GM21526 (cell line): ENCODE measurements around the gene FNIP2.

Experiments
- ATAC-seq: cut with Tn5 transposase; IDR thresholded peaks from one replicate; pipeline ENCODE4 v1.9.1; 2021; ENCODE audit warnings: moderate library complexity; ENCODE audit not compliant: unreplicated experiment, low FRiP score

FNIP2 gene

DNA sequence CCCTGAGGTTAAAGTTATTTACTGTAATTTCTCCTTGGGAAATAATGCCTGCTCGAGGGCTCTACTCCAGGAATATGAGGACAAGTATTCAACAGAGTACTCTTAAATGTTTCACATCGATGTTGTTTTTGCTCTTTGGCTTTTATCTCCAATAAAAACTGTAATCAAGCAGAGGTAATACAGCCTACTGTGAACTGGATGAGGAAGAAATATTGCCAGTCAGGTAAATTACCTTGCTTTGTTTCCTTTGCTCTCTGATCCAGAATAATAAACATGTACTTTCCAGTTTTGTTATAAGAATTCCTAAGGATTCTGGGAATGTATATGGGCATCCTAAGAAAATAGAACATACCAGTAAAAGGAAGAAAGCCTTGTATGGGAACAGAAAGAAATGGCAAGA, 60.4 kb downstream of the FNIP2 start:
- no peak for ATAC-seq

DNA sequence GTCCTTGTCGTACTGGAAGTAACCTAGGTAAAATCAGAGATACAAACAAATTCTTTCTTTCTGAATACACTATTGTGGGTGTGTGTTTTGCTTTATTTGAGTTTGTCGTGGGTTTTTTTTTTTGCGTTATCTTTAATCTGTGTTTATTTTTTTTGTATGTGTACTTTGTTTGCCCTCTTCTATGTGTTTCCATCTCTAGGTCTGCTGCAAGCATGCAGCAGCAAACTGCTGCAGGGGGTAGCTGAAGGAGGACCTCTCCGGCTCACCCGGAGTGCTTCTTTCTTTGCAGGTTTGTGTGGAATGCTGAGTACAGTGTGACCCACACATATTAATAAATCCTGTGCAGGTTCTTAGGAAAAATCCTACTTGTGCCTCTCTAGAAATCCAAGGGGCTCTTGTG, 64.8 kb downstream of the FNIP2 start:
- no peak for ATAC-seq

DNA sequence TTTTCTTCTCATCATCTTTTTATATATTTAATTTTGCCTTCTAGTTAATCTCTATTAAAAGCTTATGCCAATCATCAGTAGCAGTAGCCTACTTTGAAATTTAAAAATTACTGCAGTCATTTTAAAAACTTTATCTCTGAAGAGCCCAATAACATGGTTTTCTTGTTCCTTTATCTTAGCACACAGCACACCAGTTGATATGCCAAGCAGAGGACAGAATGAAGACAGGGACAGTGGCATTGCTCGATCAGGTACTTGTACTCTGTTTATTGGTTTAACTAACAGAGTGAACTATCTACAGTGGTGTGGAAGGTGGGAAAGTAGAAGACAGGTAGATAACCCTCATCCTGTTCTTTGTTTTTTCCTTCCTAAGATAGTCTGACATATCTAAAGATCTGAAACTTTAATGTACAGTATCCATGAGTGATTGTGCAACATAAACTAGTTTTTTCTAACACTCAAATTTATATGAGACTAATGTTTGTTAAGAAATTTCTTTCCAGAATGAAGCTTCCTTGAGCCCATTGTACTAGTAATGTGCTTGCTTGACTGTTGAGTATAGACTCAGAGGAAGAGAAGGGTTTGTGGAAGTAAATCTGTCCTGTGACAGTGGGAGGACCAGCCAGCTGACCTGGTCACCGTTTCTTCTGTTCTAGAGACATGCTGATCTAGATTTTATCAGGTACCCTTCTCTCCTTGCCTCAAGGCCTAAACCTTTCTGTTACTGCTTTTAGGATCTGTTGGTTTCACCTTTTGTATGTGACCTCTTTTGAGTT, 66.6 kb downstream of the FNIP2 start:
- ATAC-seq, result no peak

DNA sequence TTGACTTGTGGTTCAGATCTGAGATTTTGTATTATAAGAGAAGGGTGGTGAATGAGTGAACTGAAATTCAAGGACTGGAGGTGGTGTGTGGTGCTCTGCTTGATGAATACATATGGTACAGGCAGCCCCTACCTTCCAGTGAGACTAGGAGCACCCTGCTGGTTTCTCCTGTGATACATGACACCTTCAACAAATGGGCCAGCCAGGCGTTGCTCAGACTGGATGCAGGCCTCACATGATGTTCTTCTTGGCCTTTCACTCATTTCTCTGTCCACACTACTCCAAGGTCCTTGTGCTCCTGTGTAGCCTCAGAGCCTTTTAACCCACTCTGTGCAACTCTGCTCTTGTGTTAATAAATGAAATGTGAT, 67.2 kb downstream of the FNIP2 start:
- ATAC-seq, result no peak

DNA sequence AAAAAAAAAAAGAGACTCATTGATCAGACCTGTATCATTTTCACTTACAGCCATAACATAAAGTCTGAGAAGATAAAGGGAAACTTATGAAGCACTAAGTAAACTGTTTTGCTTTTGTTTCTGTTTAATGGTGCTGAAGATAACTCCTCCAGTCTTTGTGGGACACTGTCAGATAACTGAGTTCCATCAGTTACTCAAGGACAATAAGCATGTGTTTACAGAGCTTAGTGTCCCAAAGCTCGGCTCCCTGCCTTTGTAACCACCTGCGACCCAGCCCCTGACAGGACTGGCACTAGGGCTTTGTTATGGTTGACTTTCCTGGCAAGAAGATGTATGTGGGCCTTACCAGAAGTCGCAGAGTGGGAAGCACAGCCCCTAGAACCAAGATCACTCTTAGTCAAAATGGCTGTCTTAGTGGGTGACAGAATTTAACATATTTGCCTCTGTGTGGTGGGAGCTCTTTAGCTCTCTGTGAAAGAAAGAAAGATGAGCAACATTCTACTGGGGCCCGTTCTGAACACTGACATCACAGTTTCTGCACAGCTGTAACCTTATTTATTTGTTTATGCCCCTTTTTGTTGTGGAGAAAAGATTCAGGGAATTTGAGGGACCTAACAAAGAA, 68.1 kb downstream of the FNIP2 start:
- no peak for ATAC-seq

DNA sequence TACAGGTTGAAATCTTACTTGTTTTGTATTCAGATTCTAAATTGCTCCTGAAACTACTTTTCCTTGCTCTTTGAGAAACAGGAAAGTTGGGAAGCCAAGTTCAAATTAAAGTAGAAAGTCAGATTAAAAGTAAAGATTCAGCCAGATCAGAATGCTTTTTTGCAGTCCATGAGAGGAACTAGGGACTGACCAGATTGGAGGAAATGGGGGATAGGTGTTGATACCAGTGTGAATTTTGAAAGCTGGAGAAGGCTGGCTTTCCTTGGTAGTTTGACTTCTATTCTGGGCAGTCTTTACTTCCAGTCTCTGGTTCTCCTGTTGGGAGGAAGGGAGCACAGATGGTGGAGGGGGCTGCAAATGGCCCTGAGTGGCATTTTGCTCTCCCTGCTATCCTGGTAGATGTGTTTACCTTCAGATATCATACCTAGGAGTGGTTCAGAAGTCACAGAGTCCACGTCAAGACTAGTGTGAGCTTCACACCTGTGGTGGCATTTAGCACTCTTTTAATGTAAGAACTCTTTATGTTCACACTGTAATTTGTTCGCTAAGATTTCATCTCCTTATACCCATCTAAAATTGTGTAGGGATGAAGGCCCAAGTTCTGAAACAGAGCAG, 68.8 kb downstream of the FNIP2 start:
- no peak for ATAC-seq

DNA sequence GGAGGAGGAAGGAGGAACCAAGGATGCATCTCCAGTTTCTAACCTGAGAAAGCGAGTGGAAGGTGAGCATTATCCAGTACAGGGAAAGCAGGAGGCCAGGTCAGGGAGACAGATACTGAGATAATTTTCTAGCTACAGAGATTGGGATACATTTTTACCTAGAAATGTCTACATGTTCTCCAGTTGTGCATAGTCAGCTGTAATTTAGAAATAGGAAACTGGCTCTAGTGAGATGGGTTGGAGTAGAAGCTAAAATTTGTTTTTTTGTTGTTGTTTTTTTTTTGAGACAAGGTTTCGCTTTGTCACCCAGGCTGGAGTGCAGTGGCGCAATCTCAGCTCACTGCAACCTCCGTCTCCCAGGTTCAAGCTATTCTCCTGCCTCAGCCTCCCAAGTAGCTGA, 71.3 kb downstream of the FNIP2 start:
- ATAC-seq, result no peak

DNA sequence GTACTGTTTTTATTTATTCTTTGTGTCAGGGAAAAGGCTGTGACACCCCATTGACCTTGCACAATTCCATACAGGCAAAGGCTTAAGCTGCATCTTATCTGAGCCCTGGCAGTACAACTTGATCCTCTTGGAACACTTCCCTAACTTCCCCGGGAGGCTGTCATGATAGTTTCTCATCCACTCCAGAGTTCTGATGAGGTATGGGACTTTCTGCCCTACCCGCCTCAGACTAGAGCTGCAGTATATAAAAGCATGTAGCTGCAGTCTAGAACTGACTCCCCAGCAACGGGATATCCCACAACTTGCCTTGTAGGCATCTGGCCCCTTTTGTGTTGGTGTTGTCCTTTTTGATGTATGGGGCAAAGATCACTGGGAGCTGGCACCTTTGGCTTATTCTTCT, 72.7 kb downstream of the FNIP2 start:
- no peak for ATAC-seq

DNA sequence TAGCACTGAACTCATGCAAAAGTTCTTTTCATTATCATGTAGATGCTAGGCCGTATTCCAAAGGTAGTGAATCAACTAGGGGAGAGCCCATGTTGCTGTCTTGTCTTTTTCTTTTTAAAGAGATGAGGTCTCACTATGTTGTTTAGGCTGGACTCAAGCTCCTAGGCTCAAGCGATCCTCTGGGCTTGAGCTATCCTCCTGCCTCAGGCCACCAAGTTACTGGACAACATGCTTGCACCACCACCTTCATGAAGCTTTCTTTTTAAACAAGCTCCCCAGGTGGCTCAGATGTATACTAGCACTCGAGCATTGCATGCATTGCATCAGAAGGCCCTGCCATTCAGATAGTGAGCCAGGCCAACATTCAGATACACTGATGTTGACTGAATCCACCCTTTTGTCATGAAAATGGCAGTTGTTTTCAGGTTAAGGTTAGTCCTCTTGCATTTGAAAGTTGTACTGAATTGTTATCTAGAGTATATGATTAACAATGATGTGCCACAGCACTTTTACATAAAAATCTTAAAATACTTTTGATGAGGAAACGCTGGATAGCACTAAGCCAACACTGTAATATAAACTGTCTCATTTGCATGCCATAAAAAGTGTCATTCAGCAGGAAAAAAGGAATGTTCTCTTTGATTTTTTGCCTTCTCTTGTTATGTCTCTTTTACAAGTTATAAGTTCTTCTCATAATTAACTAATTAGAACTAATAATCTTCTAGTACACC, 76.7 kb downstream of the FNIP2 start:
- ATAC-seq, result no peak

DNA sequence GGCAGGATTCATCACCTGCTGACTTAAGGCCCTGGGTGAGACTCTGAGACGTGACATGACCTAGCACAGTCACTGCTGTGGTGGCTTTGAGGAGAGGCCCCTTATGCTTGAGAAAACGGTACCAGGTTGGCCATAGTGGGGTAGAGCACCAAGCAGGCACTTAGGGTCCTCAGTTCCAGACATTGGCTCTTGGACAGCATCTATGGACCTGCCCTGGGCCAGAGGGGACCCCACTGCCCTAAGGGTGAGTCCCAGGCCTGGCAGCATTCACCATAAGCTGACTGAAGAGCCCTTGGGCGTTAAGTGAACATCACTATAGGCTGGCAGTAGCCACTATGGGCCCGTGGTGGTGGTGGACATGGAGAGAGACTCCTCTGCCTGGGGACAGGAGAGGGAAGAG, 78.7 kb downstream of the FNIP2 start:
- ATAC-seq, result no peak

DNA sequence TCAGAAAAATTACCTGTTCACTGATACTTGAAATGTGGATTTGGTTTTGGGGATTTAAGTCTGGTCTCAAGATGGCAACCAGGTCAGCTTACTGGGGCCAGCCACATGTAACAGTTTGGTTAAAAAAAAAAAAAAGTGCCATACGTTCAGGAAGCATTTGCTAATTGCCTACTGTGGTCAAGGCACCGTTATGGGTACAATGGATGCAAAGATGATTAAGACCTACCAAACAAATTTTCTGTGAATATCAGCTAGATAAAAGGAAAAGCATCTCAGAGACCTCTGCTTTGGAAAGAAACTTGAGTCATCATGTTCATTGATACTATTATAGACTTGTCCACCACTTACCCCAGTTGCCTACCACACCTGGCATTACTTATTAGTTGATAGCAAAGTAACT, 80.9 kb downstream of the FNIP2 start:
- ATAC-seq, result no peak

DNA sequence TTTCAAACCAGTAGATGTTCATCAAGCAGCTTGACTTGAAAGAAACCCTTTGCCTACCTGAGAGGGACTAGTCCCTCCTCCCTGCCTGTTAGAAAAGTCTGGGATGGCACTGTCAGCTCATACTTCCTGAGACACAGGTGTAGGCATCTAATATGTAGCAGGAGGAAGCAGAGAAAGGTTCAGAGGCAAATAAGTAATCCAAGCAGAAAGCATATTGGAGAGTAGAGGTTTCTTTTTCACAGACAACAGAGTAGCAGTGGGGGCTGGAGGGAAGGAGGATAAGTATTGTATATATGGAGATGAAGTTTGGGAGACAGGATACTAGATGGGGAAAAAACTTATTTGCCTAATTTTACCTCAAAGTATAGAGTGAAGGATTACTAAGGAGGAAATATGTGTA, 81.5 kb downstream of the FNIP2 start:
- no peak for ATAC-seq

DNA sequence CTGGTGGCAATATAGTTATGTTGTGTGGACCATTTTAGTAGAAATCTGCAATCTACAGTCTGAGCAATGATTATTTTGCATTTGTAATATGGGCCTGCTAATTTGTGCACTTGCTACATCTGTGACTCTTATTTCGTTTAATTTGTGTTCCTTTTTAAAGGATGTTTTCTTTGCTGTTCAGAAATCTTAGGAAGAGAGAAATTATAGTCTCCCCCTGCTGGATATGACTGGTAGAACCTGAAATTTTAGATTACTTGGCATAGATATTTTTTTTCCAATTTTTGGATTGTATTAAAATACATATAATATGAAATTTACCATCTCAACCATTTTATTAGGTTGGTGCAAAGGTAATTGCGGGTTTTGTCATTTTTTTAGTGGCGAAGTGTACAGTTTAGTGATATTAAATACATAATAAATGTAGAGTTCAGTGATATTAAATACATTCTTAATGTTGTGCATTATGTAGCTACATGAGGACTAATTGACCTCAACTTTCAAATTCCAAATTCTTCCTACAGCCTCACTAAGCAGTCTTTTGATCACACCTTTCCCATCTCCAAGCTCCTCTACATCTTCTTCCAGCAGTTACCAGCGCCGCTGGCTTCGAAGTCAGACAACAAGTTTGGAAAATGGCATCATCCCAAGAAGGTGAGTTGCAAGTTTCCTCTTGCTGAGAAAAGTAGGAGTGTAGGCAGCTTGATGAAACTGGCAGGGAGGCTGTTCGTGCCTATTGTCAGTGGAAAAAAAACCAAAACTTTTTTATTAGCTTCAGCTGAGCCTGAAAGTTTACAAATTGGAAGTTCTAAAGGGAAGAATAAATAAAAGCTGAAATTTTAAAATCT, 82.2 kb downstream of the FNIP2 start:
- ATAC-seq, result no peak

DNA sequence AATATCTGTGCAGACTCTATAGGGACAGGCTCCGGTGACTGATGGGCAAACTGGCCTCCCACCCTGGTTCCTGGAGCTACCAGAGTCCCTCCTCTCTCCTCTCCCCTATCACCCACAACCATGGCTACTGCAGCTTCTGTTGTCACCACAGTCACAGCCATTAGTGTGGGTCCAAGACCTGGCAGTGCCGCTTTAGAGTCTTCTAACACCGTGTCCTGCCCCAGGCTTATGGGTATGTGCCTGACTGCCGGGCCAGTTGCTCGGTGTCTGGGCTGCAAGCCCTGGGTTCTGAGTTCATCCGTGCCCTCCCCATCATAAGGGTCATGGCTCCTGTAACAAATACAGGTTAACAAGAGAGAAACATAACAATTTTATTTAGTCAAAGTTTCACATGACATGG, 85.4 kb downstream of the FNIP2 start:
- ATAC-seq, result no peak

DNA sequence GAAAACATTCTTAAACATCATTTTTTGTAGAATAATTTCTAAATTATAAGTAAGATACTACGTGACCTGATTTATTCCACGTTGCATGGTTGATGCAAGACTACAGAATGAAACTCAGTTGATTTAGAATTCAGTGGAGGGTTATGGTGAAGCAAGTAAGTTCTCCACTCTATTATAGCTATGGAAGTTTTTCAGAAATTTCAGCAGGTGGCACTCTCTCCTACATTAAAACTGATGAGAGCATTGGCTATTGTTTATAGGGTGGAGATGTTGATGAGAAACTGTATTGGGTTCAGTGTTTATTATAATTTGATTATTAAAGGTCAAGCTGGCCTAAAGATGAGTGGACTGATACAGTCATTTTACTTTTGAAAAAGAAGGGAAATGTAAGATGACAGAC, 88.0 kb downstream of the FNIP2 start:
- ATAC-seq, result peak; percentile 71

DNA sequence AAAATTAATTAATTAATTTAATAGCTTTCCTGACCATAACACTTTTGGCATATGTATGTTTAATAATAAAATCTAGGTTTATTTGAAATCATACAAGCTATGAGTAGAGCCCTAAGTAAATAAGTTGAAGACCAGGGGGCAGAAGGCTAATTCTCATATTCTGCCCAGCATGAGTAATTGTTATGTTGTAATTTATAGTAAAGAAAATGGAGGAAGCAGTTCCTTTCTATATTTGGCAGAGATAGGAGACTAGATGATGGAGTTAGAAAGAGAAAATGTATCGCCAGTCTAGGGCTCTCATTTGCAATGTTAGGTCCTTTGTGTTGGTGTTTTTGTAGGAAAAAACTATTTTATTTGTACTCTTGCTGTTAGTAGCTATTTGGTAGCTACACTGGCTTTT, 89.1 kb downstream of the FNIP2 start:
- no peak for ATAC-seq

DNA sequence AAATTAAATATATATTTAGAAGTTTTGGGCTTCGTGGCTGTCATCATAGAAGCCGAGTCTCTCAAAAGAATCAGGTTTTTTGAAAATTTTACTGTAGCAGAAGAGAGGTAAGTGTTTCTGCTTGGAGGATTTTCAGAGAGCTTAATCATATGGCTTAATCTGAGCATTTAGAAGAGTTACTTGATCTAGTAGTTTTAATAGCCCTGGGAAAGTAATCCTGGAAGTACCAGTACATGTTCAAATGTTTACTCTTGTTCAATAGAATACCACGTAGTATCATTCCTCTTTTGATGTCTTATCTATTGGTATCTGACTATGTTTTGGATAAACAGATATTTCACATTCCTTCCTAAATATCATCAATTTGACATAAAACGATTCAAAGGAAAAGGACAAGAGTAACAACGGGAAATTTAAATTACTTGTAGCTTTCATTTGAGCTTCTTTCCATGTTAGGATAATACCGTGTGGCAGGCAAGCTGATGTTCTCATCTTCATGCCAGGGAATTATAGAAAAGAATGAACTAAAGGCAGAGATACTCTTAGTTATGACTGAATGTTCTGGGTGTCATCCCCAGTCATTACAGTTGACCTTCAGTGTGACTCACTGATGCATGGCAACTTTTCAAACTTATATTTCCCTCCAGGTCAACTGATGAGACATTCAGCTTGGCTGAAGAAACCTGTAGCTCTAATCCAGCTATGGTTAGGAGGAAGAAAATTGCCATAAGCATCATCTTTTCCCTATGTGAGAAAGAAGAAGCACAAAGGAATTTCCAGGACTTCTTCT, 89.8 kb downstream of the FNIP2 start:
- ATAC-seq, result no peak

DNA sequence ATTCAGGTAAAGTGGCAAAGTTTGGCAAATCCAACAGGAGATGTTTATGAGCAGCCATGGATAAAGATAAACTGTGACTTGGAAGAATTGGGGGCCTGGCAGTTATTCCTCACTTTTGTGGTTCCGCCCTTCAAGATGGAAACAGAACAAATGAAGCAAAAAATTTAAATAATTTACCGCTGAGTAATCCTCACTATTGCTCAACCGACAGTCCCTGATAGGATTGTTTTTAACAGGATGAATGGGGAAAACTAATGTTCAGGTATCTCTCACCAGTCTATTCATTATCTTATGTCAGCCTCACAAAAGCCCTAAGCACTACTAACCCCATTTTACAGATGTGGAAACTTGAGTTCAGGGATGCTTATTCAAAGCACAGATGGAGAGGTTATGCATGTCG, 90.8 kb downstream of the FNIP2 start:
- ATAC-seq, result no peak

DNA sequence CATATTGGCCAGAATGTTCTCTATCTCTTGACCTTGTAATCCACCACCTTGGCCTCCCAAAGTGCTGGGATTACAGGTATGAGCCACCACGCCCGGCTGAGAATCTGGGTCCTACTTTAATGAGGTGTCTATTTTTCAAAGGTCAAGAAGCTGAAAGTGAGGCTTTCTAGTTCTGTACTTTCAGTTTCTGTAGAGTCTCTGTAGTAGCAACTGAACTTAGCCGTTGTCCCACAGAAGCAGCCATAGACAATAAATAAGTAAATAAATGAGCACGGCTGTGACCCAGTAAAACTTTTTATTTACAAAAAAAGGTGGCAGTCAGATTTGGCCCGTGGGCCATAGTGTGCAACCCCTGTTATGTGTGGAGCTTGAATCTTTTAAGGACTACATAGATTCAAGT, 92.0 kb downstream of the FNIP2 start:
- peak; percentile 85 for ATAC-seq

DNA sequence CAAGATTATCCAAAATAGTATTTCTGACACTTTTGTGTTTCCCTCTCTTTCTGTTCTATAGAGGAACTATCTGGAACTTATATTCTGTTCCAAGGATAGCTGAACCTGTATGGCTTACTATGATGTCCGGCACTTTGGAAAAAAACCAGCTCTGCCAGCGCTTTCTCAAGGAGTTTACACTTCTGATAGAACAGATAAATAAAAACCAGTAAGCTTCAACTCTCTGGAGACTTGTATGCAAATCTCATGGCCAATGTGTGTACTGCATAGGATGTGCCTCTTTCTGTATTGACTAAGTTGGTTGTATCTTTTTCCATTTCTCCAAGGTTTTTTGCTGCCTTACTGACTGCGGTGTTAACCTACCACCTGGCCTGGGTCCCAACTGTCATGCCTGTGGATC, 92.5 kb downstream of the FNIP2 start:
- ATAC-seq, result peak; percentile 50
